ENCODE results near the gene MAP9. TPM values are rescaled to one million over a fixed set of nuclear protein-coding genes. Genes with fewer than 3 reads are reported as not detected.

The MAP9 gene
- total and polyA plus RNA-seq, 4 donors = 0.14 to 2.0 (median 0.77) TPM

DNA sequence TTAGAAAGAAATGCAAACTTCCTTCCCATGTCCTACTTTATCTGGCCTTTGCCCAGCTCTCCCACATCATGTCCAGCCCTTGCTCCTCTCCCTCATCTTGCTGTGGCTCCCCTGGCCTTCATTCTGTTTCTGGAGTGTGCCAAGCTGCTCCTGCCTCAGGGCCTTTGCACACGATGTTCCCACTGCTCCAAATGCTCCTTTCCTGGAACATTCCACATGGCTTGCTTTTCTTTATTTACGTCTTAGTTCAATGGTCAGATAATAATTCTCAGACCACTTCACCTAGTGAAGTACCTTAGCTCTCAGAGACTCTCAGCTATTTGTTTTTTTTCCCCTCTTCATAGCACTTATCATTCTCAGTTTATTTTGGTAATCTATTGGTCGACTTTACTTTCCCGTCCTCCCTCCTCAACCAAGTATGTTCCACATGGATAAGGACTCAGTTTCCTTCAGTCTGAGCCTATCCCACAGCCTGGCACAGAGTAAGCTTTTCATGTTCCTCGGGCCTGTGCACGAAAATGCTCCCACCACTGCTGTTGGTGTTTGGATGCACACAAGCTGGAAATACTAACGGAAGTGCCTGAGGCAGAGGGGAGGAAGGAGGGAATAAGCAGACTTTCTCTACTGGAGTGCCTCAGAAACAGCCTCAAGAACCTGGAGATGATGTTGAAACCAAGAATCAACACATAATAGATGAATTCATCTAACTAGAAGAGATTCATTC, 23.4 kb upstream of the MAP9 start:
- Histone ChIP-seq H3K27ac (ENCODE audit: low read depth in 1 of 2, low read length in 2 of 2) (no peak overlapping the region), H3K9ac (ENCODE audit: low read depth in 1 of 2, low read length in 2 of 2) (no peak overlapping the region), H3K27me3 (ENCODE audit: control insufficient read depth in 4 of 4, insufficient read depth in 4 of 4, low read length in 3 of 4) (no peaks in the 10 kb centered on the region), H3K36me3 (ENCODE audit: control insufficient read depth in 4 of 4, insufficient read depth in 3 of 4, low read depth in 1 of 4, low read length in 3 of 4) (no peaks in the 10 kb centered on the region), H3K9me3 (ENCODE audit: control insufficient read depth in 4 of 4, low read length in 3 of 4) (no peaks in the 10 kb centered on the region), H3K4me1 (ENCODE audit: control insufficient read depth in 4 of 4, insufficient read depth in 4 of 4, low read length in 3 of 4) (no peaks in the 10 kb centered on the region), H3K4me3 (ENCODE audit: low read depth in 1 of 3, low read length in 3 of 3) (no peak overlapping the region)
- no peak for DNase-seq (ENCODE audit: low spot score)
- WGBS = 73% methylated on average over 7 of the region's 7 CpGs
- TF ChIP-seq FOXA2 (IDR thresholded peaks at IDR 0.05) = no peak
- no peak for TF ChIP-seq YY1 (IDR thresholded peaks at IDR 0.05)
- no peak for TF ChIP-seq GABPA (IDR thresholded peaks at IDR 0.05 in 1 of 2, conservative IDR thresholded peaks at IDR 0.05 in 1 of 2)
- TF ChIP-seq, protein P1, sequence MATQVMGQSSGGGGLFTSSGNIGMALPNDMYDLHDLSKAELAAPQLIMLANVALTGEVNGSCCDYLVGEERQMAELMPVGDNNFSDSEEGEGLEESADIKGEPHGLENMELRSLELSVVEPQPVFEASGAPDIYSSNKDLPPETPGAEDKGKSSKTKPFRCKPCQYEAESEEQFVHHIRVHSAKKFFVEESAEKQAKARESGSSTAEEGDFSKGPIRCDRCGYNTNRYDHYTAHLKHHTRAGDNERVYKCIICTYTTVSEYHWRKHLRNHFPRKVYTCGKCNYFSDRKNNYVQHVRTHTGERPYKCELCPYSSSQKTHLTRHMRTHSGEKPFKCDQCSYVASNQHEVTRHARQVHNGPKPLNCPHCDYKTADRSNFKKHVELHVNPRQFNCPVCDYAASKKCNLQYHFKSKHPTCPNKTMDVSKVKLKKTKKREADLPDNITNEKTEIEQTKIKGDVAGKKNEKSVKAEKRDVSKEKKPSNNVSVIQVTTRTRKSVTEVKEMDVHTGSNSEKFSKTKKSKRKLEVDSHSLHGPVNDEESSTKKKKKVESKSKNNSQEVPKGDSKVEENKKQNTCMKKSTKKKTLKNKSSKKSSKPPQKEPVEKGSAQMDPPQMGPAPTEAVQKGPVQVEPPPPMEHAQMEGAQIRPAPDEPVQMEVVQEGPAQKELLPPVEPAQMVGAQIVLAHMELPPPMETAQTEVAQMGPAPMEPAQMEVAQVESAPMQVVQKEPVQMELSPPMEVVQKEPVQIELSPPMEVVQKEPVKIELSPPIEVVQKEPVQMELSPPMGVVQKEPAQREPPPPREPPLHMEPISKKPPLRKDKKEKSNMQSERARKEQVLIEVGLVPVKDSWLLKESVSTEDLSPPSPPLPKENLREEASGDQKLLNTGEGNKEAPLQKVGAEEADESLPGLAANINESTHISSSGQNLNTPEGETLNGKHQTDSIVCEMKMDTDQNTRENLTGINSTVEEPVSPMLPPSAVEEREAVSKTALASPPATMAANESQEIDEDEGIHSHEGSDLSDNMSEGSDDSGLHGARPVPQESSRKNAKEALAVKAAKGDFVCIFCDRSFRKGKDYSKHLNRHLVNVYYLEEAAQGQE (IDR thresholded peaks at IDR 0.05) = no peak
- TF ChIP-seq JUND (IDR thresholded peaks at IDR 0.05) = no peak
- no peak for TF ChIP-seq HNF4G (IDR thresholded peaks at IDR 0.05)
- no peak for TF ChIP-seq NR2F2 (IDR thresholded peaks at IDR 0.05)
- TF ChIP-seq HNF4A (conservative IDR thresholded peaks at IDR 0.05) = no peak
- TF ChIP-seq SP1 (IDR thresholded peaks at IDR 0.05) = no peak
- TF ChIP-seq, protein P2, sequence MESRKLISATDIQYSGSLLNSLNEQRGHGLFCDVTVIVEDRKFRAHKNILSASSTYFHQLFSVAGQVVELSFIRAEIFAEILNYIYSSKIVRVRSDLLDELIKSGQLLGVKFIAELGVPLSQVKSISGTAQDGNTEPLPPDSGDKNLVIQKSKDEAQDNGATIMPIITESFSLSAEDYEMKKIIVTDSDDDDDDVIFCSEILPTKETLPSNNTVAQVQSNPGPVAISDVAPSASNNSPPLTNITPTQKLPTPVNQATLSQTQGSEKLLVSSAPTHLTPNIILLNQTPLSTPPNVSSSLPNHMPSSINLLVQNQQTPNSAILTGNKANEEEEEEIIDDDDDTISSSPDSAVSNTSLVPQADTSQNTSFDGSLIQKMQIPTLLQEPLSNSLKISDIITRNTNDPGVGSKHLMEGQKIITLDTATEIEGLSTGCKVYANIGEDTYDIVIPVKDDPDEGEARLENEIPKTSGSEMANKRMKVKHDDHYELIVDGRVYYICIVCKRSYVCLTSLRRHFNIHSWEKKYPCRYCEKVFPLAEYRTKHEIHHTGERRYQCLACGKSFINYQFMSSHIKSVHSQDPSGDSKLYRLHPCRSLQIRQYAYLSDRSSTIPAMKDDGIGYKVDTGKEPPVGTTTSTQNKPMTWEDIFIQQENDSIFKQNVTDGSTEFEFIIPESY (IDR thresholded peaks at IDR 0.05) = no peak
- TF ChIP-seq, protein P3, sequence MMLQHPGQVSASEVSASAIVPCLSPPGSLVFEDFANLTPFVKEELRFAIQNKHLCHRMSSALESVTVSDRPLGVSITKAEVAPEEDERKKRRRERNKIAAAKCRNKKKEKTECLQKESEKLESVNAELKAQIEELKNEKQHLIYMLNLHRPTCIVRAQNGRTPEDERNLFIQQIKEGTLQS (IDR thresholded peaks at IDR 0.05) = no peak
- TF ChIP-seq TAF1 (conservative IDR thresholded peaks at IDR 0.05) = no peak
- TF ChIP-seq, protein P4, sequence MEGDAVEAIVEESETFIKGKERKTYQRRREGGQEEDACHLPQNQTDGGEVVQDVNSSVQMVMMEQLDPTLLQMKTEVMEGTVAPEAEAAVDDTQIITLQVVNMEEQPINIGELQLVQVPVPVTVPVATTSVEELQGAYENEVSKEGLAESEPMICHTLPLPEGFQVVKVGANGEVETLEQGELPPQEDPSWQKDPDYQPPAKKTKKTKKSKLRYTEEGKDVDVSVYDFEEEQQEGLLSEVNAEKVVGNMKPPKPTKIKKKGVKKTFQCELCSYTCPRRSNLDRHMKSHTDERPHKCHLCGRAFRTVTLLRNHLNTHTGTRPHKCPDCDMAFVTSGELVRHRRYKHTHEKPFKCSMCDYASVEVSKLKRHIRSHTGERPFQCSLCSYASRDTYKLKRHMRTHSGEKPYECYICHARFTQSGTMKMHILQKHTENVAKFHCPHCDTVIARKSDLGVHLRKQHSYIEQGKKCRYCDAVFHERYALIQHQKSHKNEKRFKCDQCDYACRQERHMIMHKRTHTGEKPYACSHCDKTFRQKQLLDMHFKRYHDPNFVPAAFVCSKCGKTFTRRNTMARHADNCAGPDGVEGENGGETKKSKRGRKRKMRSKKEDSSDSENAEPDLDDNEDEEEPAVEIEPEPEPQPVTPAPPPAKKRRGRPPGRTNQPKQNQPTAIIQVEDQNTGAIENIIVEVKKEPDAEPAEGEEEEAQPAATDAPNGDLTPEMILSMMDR (IDR thresholded peaks at IDR 0.05; ENCODE audit: low read depth, low read length, missing input control) = no peak
- TF ChIP-seq RAD21 (IDR thresholded peaks at IDR 0.05) = no peak
- TF ChIP-seq, protein P5, sequence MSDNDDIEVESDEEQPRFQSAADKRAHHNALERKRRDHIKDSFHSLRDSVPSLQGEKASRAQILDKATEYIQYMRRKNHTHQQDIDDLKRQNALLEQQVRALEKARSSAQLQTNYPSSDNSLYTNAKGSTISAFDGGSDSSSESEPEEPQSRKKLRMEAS (IDR thresholded peaks at IDR 0.05) = no peak
- no peak for TF ChIP-seq FOXA1 (IDR thresholded peaks at IDR 0.05)
